SK-MEL-5 (cell line): ENCODE measurements around the gene PLEKHG5. TPM values are rescaled to one million over a fixed set of nuclear protein-coding genes. Genes with fewer than 3 reads are reported as not detected.
"Not testable (repeated sequence)": the region's sequence is repeated elsewhere in the genome, so short reads cannot be mapped to it uniquely, and the experiment has no call there.

ENCODE experiments used
- DNase-seq: peaks from one replicate; pipeline ENCODE4 v3.0.0-alpha.2; 2016; ENCODE audit warnings: low read depth, low spot score
- in situ Hi-C: cut with HindIII; loops from 2 replicates; pipeline ENCODE4 v1.10.0; 2016; ENCODE audit warnings: low sequenced_read_pairs, high pct_unique_total_duplicates, low pct_unique_long_range_greater_than_20kb
- total RNA-seq: library from RNA; depleted of rRNA; stranded (reverse); fragments of >200 nt; shearing (Covaris generic); gene quantifications from 2 replicates; pipeline ENCODE4 v1.2.3, GENCODE V29; 2014

Gene PLEKHG5
- total RNA-seq, 1 experiment from 2014 or later, result 2.7 TPM

DNA sequence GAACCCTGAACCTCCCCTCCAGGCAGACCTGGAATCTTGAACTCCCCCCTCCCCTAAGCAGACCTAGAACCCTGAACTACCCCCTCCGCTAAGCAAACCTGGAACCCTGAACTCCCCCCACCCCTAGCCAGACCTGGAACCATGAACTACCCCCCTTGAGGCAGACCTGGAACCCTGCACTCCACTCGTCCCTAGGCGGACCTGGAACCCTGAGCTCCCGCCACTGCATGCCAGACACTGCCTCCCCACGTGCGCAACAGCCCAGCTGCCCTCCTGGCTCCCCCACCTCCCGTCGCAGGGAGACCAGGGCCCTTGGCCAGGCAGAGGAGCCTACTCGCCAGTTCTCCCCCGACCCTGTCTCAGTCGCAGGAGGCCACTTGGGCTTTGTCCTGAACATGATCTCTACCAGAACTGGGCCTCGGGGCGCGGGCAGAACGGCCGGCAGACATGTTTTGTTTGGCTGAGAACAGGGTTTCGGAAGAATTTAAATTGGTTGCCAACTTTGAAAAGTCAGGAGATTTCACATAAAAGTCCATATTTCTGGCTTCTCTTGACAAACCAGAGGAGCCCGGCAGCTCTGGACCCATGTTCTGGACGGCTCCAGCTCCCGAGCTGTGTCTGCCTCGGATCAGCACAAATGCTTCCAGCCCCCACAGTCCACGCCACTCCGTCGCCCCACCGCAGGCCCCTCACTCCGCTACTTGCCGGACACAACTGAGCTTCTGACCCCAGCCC lies 9.2 kb upstream of the PLEKHG5 start:
- in situ Hi-C loops, result no loop called here
- no peak for DNase-seq

DNA sequence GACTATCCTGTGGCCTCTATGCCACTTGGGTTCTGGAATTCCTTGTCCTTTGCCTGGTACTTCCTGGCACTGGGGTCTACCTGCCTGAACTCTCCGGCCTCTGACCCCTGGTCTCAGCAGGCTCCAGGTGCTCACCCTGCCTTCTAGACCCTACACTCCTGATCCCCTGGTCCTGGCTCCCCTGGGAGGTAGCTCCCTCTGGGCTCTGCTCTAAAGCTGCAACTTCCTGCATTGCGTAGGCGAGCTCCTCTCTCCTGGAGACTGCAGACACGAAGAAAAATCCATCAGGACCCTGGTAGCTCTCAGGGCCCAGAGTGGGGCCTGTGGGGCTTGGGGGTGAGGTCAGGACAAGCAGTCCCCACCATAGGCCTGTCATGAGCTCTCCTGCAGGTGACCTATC lies 7.8 kb upstream of the PLEKHG5 start:
- in situ Hi-C loops, result no loop called here
- no peak for DNase-seq

DNA sequence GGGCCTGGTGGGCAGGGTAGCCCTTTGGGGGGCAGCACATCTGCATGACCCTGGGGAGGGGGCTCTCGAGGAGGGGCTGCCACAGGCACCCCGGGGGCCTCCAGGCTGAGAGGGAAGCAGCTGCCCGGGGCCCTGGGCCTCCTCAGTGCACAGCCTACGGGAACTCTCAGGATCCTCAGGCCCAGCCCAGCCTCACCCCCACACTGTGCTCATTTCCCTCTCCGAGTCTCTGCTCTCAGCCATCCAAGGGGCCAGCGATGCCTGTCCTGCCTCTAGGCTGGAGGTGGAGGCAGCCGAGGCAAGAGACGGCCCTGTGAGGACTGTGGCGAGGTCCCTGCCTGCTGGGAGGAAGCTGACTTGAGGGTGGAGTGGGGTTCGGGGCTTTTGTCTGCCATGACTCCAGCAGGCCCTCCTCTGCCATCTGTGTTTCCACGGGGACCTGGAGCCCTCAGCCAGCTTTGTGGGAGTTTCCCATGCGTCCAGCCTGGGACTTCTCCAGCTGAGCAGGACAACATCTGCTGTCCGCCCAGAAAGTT lies 7.2 kb upstream of the PLEKHG5 start:
- no peak for DNase-seq
- in situ Hi-C loops, result no loop called here

DNA sequence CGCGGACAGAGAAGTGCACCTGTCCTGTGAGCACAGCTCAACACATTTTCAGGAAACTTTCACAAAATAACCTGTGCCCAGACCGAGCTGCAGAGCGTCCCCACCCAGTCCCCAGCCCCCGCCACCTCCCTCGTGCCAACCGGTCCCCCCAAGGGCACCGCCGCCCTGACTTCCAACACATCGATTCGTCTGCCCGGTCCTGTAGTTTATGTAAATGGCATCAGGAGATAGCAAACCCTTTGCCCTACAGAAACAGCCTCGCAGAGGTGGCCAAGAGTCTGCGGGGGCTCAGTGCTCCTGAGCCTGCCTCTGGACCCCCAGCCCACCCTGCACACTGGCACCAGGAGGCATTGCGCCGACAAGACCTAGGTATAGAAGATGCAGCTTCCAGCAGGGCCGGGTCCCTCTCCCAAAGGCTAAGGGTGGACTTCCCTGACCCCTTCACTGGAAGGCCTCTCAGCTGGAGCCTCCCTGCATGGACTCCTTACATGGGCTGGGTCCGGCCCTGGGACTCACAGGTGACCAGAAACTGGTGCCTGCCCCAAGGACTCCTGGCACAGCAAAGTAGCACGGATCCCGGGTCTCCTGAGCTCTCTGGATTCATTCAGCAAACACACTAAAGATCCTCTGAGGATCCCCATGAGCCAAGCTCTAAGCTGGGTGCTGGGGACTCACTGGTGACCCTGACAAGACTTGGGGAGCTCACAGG lies 6.6 kb upstream of the PLEKHG5 start:
- in situ Hi-C loops, result no loop called here

DNA sequence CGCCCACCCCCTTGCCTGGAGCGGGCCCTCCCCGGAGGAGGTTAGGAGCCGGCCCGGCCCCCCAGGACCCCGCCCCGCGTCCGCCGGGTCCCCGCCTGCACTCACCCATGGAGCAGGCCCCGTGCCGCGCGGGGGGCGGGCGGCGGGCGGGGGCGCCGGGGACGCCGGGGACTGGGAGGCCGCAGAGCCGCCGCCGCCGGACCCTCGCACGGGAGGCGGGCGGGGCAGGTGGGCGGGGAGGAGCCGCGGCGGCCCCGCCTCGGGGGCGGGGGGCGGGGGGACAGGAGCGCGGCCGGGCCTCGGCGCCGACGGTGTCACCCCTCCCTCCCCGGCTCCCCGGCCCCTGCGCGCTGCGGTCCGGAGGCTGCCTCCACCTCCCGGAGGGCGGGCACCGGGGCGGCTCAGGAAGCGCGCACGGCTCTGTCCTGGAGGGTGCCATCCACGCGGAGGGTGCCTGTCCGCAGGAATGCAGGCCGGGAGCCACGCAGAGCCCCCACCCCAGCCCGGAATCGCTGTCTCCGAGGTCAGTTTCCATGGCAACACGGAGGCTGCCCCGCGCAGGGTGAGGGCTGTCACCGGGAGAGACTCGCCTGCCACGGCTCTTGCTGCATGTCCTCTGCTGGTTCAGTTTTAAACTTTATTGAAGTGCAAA lies 5.9 kb upstream of the PLEKHG5 start:
- peak; percentile 29 for DNase-seq
- in situ Hi-C loops, result no loop called here

More for the DNA sequence above, 6.6 kb upstream of the PLEKHG5 start:
- no peak for DNase-seq

DNA sequence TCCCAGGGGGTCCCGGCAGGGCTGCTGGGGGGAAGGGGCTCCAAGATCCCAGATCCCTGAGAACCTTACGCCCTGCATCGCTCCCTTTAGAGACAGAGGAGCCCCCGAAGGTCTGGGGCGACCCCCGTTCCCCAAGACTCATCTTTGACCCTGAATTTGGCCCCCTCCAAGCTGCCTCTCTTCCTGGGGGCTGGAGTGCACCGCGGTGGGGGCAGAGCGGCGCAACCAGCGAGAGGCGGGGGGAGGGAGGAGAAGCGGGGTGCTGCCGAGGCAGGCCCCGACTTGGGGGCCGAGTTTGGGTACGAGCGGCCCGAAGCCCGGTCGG lies 5.4 kb upstream of the PLEKHG5 start:
- in situ Hi-C loops, result no loop called here

DNA sequence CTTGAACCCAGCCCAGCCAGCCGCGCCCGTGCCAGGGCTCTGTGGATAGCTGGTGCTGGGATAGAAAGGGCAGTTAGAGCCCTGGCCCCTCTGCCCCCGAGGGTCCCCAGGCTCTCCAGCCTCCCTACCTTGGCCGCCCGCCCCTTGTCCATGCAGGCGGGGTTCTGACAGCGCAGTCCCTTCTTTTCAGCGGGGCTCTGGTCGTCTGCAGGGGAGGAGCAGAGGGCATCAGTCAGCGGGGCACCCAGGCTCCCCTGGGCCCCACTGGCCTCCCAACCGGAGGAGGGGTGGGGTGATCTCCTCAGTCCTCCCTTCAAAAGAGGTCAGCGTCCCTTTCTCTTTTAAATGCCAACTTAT lies 4.9 kb upstream of the PLEKHG5 start:
- no peak for DNase-seq

More for the DNA sequence above, 5.4 kb upstream of the PLEKHG5 start:
- no peak for DNase-seq

DNA sequence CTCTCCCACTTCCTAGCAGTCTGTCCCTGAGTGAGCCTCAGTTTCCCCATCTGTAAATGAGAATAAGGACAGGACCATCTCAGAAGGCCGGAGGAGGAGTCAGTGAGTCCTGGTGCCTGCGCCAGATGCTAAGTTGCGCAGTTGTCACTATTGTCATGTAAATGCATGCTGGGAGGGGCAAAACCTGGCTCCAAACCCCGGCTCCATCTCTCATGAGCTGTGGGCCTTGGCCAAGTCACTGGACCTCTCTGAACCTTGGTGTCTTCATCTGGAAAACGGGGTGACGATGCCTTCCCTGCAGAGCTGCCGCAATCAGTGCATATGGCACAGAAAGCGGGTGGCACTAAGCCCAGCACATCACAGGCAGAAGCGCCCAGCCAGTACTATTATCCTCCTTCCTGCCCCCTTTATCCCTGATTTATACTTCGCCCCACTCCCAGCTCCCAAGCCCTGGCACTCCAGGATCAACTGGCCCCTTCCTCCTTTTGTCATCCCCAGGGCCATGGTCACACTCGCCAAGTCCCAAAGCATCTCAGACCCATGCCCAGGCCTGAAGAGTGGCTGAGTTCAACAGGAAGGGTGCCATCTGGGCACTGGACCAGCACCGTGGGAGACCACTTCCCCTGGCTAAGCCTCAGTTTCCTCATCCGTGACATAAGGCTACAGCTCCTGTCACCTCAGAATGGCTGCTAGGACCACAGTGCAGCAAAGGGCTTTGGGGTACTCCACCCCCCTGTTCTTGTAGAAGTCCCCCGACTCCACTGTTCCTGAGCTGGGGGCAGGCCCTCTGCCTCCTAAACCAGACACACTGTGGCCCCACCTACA lies 4.3 kb upstream of the PLEKHG5 start:
- DNase-seq, result no peak
- in situ Hi-C loops, result no loop called here

More for the DNA sequence above, 4.9 kb upstream of the PLEKHG5 start:
- in situ Hi-C loops, result no loop called here

DNA sequence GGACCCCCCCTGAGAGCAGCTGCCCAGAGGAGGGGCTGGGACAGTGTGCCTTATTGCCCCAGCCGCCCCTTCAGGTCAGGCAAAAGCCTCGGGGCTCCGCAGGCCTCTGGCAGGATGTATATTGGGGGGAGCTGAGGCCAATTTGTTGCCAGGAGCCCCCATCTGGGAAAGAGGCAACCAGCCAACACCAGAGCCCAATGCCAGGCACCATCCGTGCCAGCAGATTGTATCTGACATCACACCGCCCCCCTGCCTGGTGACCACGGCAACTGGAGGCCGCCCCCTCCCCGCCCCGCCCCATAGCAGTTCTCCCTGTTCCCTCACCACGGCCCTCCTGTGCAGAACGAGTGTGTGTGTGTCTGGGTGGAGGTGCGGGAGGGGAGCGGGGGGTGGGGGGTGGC lies 3.6 kb upstream of the PLEKHG5 start:
- in situ Hi-C loops, result no loop called here
- DNase-seq, result no peak

DNA sequence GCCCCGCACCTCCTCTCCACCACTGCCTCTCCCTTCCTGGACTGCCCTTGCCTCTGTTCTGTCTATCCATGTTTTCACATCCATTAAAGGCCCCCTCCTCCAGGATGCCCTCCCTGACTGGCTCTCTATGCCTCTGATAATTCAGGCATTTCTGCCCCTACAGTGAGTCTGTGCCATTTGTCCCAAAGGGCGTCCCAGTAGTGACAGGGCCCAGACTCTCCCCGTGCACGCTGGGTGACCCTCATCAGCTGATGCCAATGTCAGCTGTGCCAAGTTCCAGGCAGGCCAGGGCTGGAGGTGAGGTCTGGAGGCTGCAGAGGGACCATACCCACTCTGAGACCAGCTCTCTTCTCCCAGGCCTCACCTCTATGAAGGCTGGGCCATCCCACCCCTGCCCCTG lies 3.2 kb upstream of the PLEKHG5 start:
- no peak for DNase-seq
- in situ Hi-C loops, result no loop called here

DNA sequence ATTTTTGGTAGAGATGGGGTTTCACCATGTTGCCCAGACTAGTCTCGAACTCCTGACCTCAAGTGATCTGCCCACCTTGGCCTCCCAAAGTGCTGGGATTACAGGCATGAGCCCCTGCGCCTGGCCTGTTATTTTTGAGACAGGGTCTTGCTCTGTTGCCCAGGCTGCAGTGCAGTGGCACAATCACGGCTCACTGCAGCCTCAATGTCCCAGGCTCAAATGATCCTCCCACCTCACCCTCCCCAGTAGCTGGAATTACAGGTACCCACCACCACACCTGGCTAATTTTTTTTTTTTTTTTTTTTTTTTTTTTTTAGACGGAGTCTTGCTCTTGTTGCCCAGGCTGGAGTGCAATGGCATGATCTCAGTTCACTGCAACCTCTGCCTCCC lies 2.4 kb upstream of the PLEKHG5 start:
- in situ Hi-C loops, DNase-seq: not testable (repeated sequence)

DNA sequence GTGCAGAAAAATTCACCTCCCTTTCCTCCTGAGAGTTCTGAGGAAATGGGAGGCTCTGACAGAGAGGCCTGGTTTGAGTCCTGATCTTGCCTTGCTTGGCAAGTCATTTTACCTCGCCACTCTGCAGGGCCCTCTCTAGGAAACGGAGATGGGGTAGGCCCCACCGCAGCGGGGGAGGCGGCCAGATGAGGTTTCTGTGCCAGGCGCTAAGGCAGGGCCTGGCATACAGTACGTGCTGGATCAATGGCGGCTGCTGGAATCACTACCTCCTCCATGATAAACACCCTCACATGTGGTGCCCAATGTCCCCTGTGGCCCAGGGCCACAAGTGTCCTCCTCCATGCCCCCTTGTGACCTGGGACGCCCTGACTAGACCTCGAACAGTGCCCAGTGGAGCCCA lies 499 bp upstream of the PLEKHG5 start:
- in situ Hi-C loops, result no loop called here
- DNase-seq, result no peak

DNA sequence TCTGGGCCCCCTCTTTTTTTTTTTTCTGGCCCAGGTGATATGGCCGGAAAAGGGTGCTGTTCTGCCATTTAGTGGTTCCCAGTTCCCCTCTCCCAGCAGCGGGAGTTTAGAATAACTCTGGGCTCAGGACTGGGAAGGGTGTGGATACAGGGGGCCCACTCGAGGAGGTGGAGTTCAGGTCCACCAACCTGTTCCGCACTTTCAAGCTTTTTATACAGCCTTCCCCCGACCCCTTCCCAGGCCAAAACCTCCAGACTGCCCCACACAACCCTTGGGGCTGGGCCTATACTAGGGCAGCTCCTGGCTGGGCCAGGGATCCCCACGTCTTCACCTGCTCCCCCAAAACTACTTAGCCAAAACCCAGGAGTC lies 402 bp downstream of the PLEKHG5 start:
- in situ Hi-C loops, result no loop called here
- DNase-seq, result no peak

DNA sequence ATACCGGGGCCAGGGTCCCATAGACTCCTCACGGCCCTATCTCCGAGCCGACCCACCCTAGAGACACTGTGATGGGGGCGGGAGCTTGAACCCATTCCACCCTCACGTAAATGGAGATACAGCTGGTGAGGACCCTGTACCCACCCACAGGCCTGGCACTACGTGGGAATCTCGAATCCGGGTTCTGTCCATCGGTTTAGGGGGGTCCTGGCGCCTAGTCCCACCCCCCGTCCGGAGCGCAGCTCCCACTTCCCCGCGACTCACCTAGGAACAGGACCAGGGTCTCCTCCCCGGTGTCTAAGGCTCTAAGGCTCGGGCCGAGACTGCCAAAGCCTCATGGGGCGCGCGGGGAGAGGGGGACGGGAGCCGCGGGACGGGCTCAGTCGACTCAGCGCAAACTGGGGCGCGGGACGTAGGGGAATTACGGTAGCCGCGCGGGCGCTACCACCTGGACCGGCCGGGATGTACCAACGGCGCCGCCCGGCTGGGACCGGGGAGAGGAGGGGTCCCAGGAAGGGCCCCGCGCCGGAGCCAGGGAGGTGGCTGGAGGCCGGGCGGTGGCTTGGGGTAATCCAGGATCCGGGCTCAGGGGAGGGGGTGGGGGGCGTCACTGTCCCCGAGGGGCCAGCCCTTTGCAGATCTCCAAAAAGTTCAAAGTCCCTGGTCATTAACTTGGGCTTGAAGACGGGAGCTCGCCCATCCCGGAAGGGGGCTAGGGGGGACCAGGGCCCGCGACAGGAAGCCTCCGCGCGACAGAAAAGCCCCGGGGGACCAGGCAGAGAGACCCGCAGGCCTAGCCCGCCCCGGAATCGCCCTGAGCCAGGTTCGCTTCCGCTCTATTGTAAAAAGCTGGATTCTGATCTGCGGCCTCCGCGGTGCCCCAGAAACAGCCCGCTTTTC lies 1.0 kb downstream of the PLEKHG5 start:
- in situ Hi-C loops, result no loop called here
- peak; percentile 58 for DNase-seq

DNA sequence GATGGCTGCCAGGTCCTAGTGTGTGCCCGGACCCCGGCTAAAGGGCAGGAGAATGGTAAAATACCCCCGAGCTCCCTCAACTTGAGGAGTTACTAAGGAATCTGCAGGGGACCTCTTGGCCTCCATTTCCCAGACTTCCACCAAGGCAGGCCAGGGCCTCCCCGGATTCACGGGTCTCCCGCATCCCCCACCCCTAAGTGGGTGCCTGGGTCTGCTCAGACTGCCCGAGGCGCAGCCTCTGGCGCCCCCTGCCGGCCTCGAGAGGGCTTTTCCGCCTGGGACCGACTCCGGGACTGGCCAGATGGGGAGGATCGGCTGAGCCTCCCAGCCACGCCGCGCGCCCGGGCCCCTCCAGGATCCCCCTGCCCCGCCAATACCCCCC lies 1.7 kb downstream of the PLEKHG5 start:
- in situ Hi-C loops, result no loop called here
- peak; percentile 69 for DNase-seq

DNA sequence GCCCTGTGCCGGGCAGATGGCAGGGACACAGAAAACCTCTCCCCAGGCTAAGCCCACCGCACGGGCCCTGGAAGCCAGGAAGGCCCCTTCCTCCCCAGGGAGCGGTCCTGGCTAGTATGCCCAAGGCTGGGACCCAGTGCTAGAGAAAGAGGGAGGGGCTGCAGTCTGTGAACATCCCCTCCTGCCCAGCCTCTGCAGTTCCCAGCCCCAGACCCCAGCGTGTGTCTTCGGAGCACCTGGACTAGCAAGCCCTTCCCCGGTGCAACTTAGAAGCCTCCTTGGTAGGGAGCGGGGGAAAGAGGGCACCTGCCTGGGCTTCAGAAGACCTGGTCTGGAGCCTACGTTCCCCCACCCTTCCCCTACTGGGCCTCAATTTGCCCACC lies 2.1 kb downstream of the PLEKHG5 start:
- no peak for DNase-seq
- in situ Hi-C loops, result no loop called here
